HFF-Myc (cell line): ENCODE data around the gene MRPL12.

Source experiments
- DNase-seq: peaks from one replicate; pipeline ENCODE4 v3.0.0-alpha.2; 2011; ENCODE audit warnings: low read depth; ENCODE audit errors: extremely low read depth
- H3K4me3 ChIP-seq: replicated peaks from 2 replicates; pipeline ENCODE4 v1.5.1; 2011; ENCODE audit warnings: low read depth, mild to moderate bottlenecking, control low read depth, low read length
- CTCF ChIP-seq: IDR thresholded peaks from 2 replicates; pipeline ENCODE4 v1.5.1; 2012; ENCODE audit warnings: mild to moderate bottlenecking, low read depth, low read length, control low read depth; ENCODE audit errors: missing control alignments

Gene MRPL12

GRCh38 chr17:81715872-81716673 lies 12.9 kb downstream of the MRPL12 start:
- H3K4me3 ChIP-seq = no peak overlapping the region
- no peak for DNase-seq
- TF ChIP-seq CTCF = no peak

DNA sequence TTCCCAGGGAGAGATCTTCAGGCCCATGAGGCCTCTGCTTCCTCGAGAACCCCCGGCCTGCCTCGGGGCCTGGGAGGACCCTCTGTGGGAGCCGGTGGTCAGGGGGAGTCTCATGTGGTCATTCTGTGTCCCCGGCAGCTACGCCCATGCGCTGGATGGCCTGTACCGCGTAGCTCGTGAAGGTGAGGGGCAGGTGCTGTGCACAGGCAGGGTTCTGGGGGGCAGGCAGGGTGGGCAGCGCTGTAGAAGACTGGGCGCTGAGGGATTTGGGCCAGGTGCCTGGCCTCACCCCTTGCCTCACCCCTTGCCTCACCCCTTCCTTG lies 13.5 kb downstream of the MRPL12 start:
- no peak for TF ChIP-seq CTCF
- H3K4me3 ChIP-seq = no peak overlapping the region
- no peak for DNase-seq

- no peak overlapping the region for H3K4me3 ChIP-seq
- no peak for DNase-seq
- TF ChIP-seq CTCF = no peak
Observed at GRCh38 chr17:81717049-81717765, 14.0 kb downstream of the MRPL12 start.

GRCh38 chr17:81717766-81718089 lies 14.6 kb downstream of the MRPL12 start:
- H3K4me3 ChIP-seq = no peak overlapping the region
- DNase-seq = no peak
- TF ChIP-seq CTCF = no peak

- no peak for DNase-seq
- no peak for TF ChIP-seq CTCF
- no peak overlapping the region for H3K4me3 ChIP-seq
Observed at GRCh38 chr17:81719410-81720266, 16.5 kb downstream of the MRPL12 start.

DNA sequence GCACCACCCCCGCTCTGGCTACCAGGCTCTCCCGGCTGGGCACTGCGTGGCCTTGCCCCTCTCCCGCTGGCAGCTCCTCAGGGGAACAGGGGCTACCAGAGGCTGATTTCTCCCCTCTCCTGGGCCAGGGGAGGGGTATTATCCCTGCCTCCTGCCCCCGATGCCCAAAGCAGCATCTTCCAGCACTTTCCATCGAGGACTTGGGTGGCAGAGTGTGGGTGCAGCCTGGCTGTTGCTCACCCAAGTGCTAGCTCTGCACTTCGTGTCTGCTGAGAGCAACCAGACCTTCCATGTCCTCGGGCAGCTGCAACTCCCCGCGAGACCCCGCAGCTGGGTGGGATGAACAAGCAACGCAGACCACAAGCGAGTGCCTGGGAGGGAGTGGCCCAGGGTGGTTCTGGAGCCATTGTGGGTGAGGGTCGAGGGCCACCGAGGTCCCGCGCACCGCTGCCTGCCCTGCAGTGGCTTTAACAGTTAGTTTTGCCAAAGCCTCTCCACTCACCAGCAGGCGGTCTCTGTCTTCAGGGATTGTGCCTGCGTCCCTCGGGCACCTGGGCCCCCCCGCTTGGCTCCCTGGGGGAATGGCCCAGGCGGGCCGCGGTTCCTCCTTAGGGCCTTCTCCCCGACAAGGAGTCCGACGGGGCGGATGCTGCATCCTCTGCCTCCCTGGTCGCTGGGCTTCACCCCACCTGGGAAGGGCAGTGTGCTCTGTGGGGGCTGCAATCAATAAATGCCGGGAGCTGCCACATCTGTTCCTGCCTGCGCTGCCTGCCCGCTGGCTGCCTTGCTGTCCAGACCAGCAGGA lies 17.3 kb downstream of the MRPL12 start:
- DNase-seq = no peak
- H3K4me3 ChIP-seq = no peak overlapping the region
- TF ChIP-seq CTCF = no peak
